HG03045 (cell line): Measurements from ENCODE around the gene EXOC4.

Source experiments
- ATAC-seq: cut with Tn5 transposase; IDR thresholded peaks from one replicate; pipeline ENCODE4 v1.9.1; 2021; ENCODE audit warnings: mild to moderate bottlenecking, moderate library complexity; ENCODE audit not compliant: unreplicated experiment

The EXOC4 gene

GRCh38 chr7:133741078-133741477 lies 488.2 kb downstream of the EXOC4 start:
- ATAC-seq: no peak

GRCh38 chr7:133741703-133742102 lies 488.8 kb downstream of the EXOC4 start:
- no peak for ATAC-seq

- no peak for ATAC-seq
Measured at GRCh38 chr7:133742709-133743538, 490.0 kb downstream of the EXOC4 start.

- ATAC-seq: no peak
Measured at GRCh38 chr7:133744451-133744850, 491.6 kb downstream of the EXOC4 start.

GRCh38 chr7:133746305-133746704 lies 493.4 kb downstream of the EXOC4 start:
- ATAC-seq: no peak

- ATAC-seq: no peak
Measured at GRCh38 chr7:133746847-133747246, 494.0 kb downstream of the EXOC4 start.

GRCh38 chr7:133748443-133749407 lies 495.8 kb downstream of the EXOC4 start:
- no peak for ATAC-seq

GRCh38 chr7:133750287-133750686 lies 497.4 kb downstream of the EXOC4 start:
- ATAC-seq: no peak

- no peak for ATAC-seq
Measured at GRCh38 chr7:133751079-133751478, 498.2 kb downstream of the EXOC4 start.

GRCh38 chr7:133753513-133753912 lies 500.6 kb downstream of the EXOC4 start:
- ATAC-seq: no peak

- no peak for ATAC-seq
Measured at GRCh38 chr7:133754708-133755107, 501.8 kb downstream of the EXOC4 start.

- no peak for ATAC-seq
Measured at GRCh38 chr7:133755901-133756300, 503.0 kb downstream of the EXOC4 start.

GRCh38 chr7:133761443-133761842 lies 508.6 kb downstream of the EXOC4 start:
- ATAC-seq: no peak

GRCh38 chr7:133763076-133763640 lies 510.3 kb downstream of the EXOC4 start:
- no peak for ATAC-seq

- ATAC-seq: no peak
Measured at GRCh38 chr7:133769668-133770067, 516.8 kb downstream of the EXOC4 start.

GRCh38 chr7:133770863-133771492 lies 518.1 kb downstream of the EXOC4 start:
- ATAC-seq: no peak

GRCh38 chr7:133771788-133772419 lies 519.0 kb downstream of the EXOC4 start:
- ATAC-seq: no peak

- no peak for ATAC-seq
Measured at GRCh38 chr7:133773601-133774000, 520.7 kb downstream of the EXOC4 start.

GRCh38 chr7:133775201-133775600 lies 522.3 kb downstream of the EXOC4 start:
- ATAC-seq: no peak

- no peak for ATAC-seq
Measured at GRCh38 chr7:133776266-133776665, 523.4 kb downstream of the EXOC4 start.
